MCF 10A (cell line): ENCODE measurements around the gene FAM131C. TPM values are rescaled to one million over a fixed set of nuclear protein-coding genes. Genes with fewer than 3 reads are reported as not detected.
"Not testable (repeated sequence)": the region's sequence is repeated elsewhere in the genome, so short reads cannot be mapped to it uniquely, and the experiment has no call there.

Experiments used
- BruUV-seq: library from RNA; stranded (reverse); fragments of 400-500 nt; replicated peaks from 2 replicates; lab custom pipeline; 2021; lab: Mats Ljungman, UMichigan
- CTCF ChIA-PET: fragments of 300-600 bp; sonication (Branson Sonifier 250); formaldehyde crosslinking; extraction: SDS; loops from one replicate; lab custom pipeline; 2021; ENCODE audit warnings: antibody characterized with exemption, inconsistent platforms; lab: Yijun Ruan, JAX
- POLR2A ChIA-PET: fragments of 300-600, 350-650 bp; sonication (Branson Sonifier 250); formaldehyde crosslinking; extraction: SDS; loops from one replicate; lab custom pipeline; 2020; ENCODE audit warnings: antibody characterized with exemption, inconsistent platforms; lab: Yijun Ruan, JAX
- DNase-seq: peaks from one replicate; pipeline ENCODE4 v3.0.0-alpha.2; 2018; ENCODE audit not compliant: unreplicated experiment
- H3K27ac Mint-ChIP-seq: one replicate; pipeline ENCODE4 v1.8.0; 2022; ENCODE audit warnings: mild to moderate bottlenecking, low read depth, mixed read lengths; ENCODE audit not compliant: unreplicated experiment
- H3K27me3 Mint-ChIP-seq: one replicate; pipeline ENCODE4 v1.8.0; 2022; ENCODE audit warnings: mixed read lengths; ENCODE audit not compliant: insufficient read depth, unreplicated experiment
- H3K36me3 Mint-ChIP-seq: one replicate; pipeline ENCODE4 v1.8.0; 2022; ENCODE audit warnings: mild to moderate bottlenecking, moderate library complexity, mixed read lengths; ENCODE audit not compliant: insufficient read depth, unreplicated experiment
- H3K4me1 Mint-ChIP-seq: one replicate; pipeline ENCODE4 v1.8.0; 2022; ENCODE audit warnings: mixed read lengths; ENCODE audit not compliant: insufficient read depth, unreplicated experiment
- H3K4me3 Mint-ChIP-seq: one replicate; pipeline ENCODE4 v1.8.0; 2022; ENCODE audit warnings: mild to moderate bottlenecking, moderate library complexity, mixed read lengths; ENCODE audit not compliant: unreplicated experiment
- H3K9me3 Mint-ChIP-seq: one replicate; pipeline ENCODE4 v1.8.0; 2022; ENCODE audit warnings: mixed read lengths; ENCODE audit not compliant: unreplicated experiment
- intact Hi-C: fragments of 100-400 bp; cut with micrococcal nuclease; formaldehyde crosslinking; loops from 2 replicates; pipeline ENCODE4 v1.14.1; 2022
- total RNA-seq: library from RNA; stranded (reverse); gene quantifications from 2 replicates; pipeline ENCODE4 v1.2.3, GENCODE V29; 2022
- TF ChIP-seq, protein P1 (sequence below): fragments of 200-600 bp; IDR thresholded peaks from one replicate; pipeline ENCODE4 v1.8.0; 2022; ENCODE audit warnings: antibody characterized with exemption, mild to moderate bottlenecking; ENCODE audit not compliant: unreplicated experiment

Gene FAM131C
- total RNA-seq, 1 experiment from 2014 or later = not detected

DNA sequence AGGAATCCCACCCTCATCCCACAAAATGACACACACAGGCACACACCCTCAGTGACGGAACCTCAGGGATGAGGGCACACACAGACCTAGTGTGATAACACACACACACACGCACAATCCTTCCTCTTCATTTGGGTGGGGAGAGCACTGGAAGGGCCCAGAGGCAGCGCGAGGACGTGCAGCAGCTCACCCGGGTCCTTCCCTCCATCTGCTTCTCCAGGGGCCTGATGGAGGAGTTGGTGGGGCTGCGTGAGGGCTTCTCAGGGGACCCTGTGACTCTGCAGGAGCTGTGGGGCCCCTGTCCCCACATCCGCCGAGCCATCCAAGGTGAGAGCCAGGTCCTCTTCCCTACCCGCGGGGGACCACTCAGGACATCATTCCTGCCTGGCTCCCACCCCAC, 51.1 kb downstream of the FAM131C start:
- CTCF ChIA-PET = interaction anchor here (1.7 kb wide), 1 partner anchor 12 kb away, joined by 4 read pairs; no protein-coding TSS in a partner anchor

DNA sequence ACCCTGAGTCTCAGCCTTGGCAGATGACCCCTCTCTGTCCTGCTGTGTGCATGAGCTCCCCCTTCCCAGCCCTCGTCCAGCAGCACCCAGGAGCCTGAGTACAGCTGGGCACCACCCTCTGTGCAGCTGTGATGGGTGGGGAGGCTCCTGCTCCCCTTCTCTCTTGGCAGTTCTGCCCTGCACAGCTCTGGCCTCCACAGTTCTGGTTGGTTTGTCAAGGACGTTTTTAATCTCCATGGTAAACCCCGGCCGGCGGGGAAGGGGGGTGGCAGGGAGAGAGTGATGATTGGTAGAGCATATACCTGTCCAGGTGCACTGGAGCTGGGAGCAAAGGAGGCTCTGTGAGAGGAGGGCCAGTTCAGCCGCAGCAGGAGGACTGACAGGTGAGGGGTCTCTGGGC, 51.8 kb downstream of the FAM131C start, which contains the start of gene CLCNKA:
CLCNKA (plus strand) TSS at position 356 of the 400 bp plus-strand sequence. CDS start 584 bp downstream, outside the sequence.
- Mint-ChIP-seq H3K27me3 (no peaks in the 10 kb centered on the region), H3K4me3 (no peak within 1 kb of the TSS), H3K4me1 (peaks cover 6% of the 10 kb centered on the region), H3K36me3 (no peaks in the 10 kb centered on the region), H3K9me3 (no peaks in the 10 kb centered on the region), H3K27ac (no peak within 1 kb of the TSS)
- no peak for DNase-seq
- ChIA-PET CTCF (no interaction called here), POLR2A (no interaction called here)
- intact Hi-C loops = no loop called here
- no TSS peak for BruUV-seq
- TF ChIP-seq, protein P1, sequence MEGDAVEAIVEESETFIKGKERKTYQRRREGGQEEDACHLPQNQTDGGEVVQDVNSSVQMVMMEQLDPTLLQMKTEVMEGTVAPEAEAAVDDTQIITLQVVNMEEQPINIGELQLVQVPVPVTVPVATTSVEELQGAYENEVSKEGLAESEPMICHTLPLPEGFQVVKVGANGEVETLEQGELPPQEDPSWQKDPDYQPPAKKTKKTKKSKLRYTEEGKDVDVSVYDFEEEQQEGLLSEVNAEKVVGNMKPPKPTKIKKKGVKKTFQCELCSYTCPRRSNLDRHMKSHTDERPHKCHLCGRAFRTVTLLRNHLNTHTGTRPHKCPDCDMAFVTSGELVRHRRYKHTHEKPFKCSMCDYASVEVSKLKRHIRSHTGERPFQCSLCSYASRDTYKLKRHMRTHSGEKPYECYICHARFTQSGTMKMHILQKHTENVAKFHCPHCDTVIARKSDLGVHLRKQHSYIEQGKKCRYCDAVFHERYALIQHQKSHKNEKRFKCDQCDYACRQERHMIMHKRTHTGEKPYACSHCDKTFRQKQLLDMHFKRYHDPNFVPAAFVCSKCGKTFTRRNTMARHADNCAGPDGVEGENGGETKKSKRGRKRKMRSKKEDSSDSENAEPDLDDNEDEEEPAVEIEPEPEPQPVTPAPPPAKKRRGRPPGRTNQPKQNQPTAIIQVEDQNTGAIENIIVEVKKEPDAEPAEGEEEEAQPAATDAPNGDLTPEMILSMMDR = no peak

More for the DNA sequence above, 51.1 kb downstream of the FAM131C start:
- DNase-seq = no peak
- H3K27ac Mint-ChIP-seq = no peak overlapping the region
- H3K36me3 Mint-ChIP-seq = no peaks in the 10 kb centered on the region
- TF ChIP-seq, protein P1 = no peak
- H3K9me3 Mint-ChIP-seq = no peaks in the 10 kb centered on the region
- H3K4me3 Mint-ChIP-seq = no peak overlapping the region
- intact Hi-C loops = no loop called here
- POLR2A ChIA-PET = no interaction called here
- H3K4me1 Mint-ChIP-seq = peaks cover 6% of the 10 kb centered on the region
- no TSS peak for BruUV-seq
- no peaks in the 10 kb centered on the region for H3K27me3 Mint-ChIP-seq

DNA sequence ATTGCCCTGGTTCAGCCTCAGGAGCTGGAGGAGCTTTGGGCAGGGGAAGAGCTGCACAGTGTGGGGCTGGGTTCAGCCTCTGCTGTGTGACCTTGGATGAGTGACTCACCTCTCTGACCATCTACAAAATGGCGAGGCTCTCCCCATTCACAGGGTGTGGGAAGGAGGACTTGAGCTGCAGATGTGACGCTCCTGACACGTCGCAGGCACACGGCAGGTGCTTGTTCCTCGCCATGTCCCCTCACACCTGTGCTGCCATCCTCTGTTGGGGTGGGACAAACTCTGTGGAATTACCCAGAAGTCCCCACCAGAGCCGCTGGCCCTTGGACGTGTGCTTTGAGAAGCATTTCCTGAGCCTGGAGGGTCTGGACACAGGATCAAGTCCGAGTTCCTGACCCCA, 52.6 kb downstream of the FAM131C start:
- H3K4me3 Mint-ChIP-seq, H3K27ac Mint-ChIP-seq, H3K36me3 Mint-ChIP-seq, H3K27me3 Mint-ChIP-seq, DNase-seq, H3K9me3 Mint-ChIP-seq, BruUV-seq, POLR2A ChIA-PET, intact Hi-C loops: not testable (repeated sequence)
- CTCF ChIA-PET = interaction anchor here (0.6 kb wide), 1 partner anchor 12 kb away, joined by 3 read pairs; no protein-coding TSS in a partner anchor
- H3K4me1 Mint-ChIP-seq = peaks cover 11% of the 10 kb centered on the region

DNA sequence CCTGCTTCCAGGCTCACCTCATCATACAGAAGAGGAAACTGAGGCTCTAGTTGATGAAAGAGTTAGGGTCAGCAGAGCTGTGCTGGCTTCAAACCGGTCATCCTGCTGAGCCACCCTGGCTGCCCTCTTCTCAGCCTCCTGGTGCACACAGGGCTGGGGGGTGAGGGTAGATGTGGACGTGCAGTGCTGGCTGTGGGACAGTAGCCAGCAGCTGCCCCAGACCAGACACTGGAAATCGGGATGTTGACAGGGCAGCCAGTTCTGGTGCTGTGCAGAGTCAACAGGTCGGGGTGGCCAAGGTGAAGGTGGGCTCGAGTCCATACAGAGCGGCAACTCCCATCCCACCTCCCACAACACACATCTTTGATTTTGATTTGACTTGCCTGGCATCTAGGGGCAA, 53.1 kb downstream of the FAM131C start:
- H3K36me3 Mint-ChIP-seq = no peaks in the 10 kb centered on the region
- no peak overlapping the region for H3K4me3 Mint-ChIP-seq
- peaks cover 17% of the 10 kb centered on the region for H3K4me1 Mint-ChIP-seq
- H3K27ac Mint-ChIP-seq = no peak overlapping the region
- ChIA-PET CTCF (interaction anchor here (0.6 kb wide), 2 partner anchors 13 to 54 kb away, joined by 3 read pairs; no protein-coding TSS in a partner anchor), POLR2A (no interaction called here)
- intact Hi-C loops = no loop called here
- H3K9me3 Mint-ChIP-seq = no peaks in the 10 kb centered on the region
- H3K27me3 Mint-ChIP-seq = no peaks in the 10 kb centered on the region
- no TSS peak for BruUV-seq
- TF ChIP-seq, protein P1 = no peak
- no peak for DNase-seq
